GM23338 (cell line): Measurements from ENCODE around the gene CFDP1. TPM values are rescaled to one million over a fixed set of nuclear protein-coding genes. Genes with fewer than 3 reads are reported as not detected.

ENCODE experiments used
- ATAC-seq: fragments of 200-7000 bp; cut with Tn5 transposase; 3 replicates; pipeline ENCODE4 v1.9.1; 2020
- DNase-seq: peaks from one replicate; pipeline ENCODE4 v3.0.0-alpha.2; 2015; ENCODE audit warnings: low spot score
- H2AFZ ChIP-seq: fragments of 200-600 bp; sonication (generic); 2 replicates; pipeline ENCODE4 v1.8.0; 2016; ENCODE audit warnings: antibody characterized with exemption, mild to moderate bottlenecking, moderate library complexity
- H3F3A ChIP-seq: fragments of 200-600 bp; sonication (generic); replicated peaks from 2 replicates; pipeline ENCODE4 v1.8.0; 2017; ENCODE audit warnings: antibody characterized with exemption, mixed run types, low read depth
- H3K27ac ChIP-seq: fragments of 200-600 bp; sonication (generic); 2 replicates; pipeline ENCODE4 v1.6.1; 2016; ENCODE audit warnings: low read depth
- H3K27me3 ChIP-seq: fragments of 200-600 bp; sonication (generic); 2 replicates; pipeline ENCODE4 v1.8.0; 2016; ENCODE audit warnings: mild to moderate bottlenecking, mixed run types, moderate library complexity; ENCODE audit not compliant: insufficient read depth
- H3K36me3 ChIP-seq: fragments of 200-600 bp; sonication (generic); 2 replicates; pipeline ENCODE4 v1.8.0; 2016; ENCODE audit warnings: mild to moderate bottlenecking; ENCODE audit not compliant: insufficient read depth
- H3K4me1 ChIP-seq: fragments of 200-600 bp; sonication (generic); 2 replicates; pipeline ENCODE4 v1.8.0; 2016; ENCODE audit warnings: mild to moderate bottlenecking, moderate library complexity; ENCODE audit not compliant: insufficient read depth
- H3K4me2 ChIP-seq: fragments of 200-600 bp; sonication (generic); 2 replicates; pipeline ENCODE4 v1.7.1; 2017; ENCODE audit warnings: mixed run types
- H3K4me3 ChIP-seq: fragments of 200-600 bp; sonication (generic); 2 replicates; pipeline ENCODE4 v1.6.1; 2016; ENCODE audit warnings: mixed run types
- H3K79me2 ChIP-seq: fragments of 200-600 bp; sonication (generic); replicated peaks from 2 replicates; pipeline ENCODE4 v1.8.0; 2017; ENCODE audit warnings: mild to moderate bottlenecking; ENCODE audit not compliant: insufficient read depth
- H3K9me2 ChIP-seq: fragments of 200-600 bp; sonication (generic); 2 replicates; pipeline ENCODE4 v1.8.0; 2017; ENCODE audit not compliant: insufficient read depth
- H4K20me1 ChIP-seq: fragments of 200-600 bp; sonication (generic); replicated peaks from 2 replicates; pipeline ENCODE4 v1.8.0; 2017; ENCODE audit warnings: mild to moderate bottlenecking; ENCODE audit not compliant: insufficient read depth
- H3K27ac Mint-ChIP-seq: 2 replicates; pipeline ENCODE4 v1.8.0; 2020; ENCODE audit warnings: inconsistent platforms, mild to moderate bottlenecking, moderate library complexity, mixed read lengths
- H3K27me3 Mint-ChIP-seq: 3 replicates; pipeline ENCODE4 v1.8.0; 2022; ENCODE audit warnings: low read depth, mild to moderate bottlenecking, moderate library complexity, mixed read lengths, inconsistent platforms; ENCODE audit not compliant: insufficient read depth, poor library complexity
- H3K36me3 Mint-ChIP-seq: 3 replicates; pipeline ENCODE4 v1.8.0; 2021; ENCODE audit warnings: low read depth, mild to moderate bottlenecking, inconsistent platforms, moderate library complexity, mixed read lengths
- H3K4me1 Mint-ChIP-seq: 3 replicates; pipeline ENCODE4 v1.8.0; 2020; ENCODE audit warnings: mild to moderate bottlenecking, inconsistent platforms, mixed read lengths
- H3K4me3 Mint-ChIP-seq: 3 replicates; pipeline ENCODE4 v1.8.0; 2021; ENCODE audit warnings: moderate library complexity, mild to moderate bottlenecking, inconsistent platforms, mixed read lengths
- H3K9me3 Mint-ChIP-seq: 3 replicates; pipeline ENCODE4 v1.8.0; 2020; ENCODE audit warnings: moderate library complexity, mild to moderate bottlenecking, inconsistent platforms, mixed read lengths
- CREB1 ChIP-seq: fragments of 250-450 bp; sonication (Bioruptor Pico); IDR thresholded peaks from 2 replicates; pipeline ENCODE4 v1.5.0; 2020; ENCODE audit warnings: low read depth, mild to moderate bottlenecking, moderate library complexity
- EZH2 ChIP-seq: fragments of 200-600 bp; sonication (generic); IDR thresholded peaks from one replicate; pipeline ENCODE4 v1.8.0; 2017; ENCODE audit warnings: antibody characterized with exemption, mild to moderate bottlenecking, low read depth; ENCODE audit not compliant: unreplicated experiment
- EZH2phosphoT487 ChIP-seq: fragments of 200-600 bp; sonication (generic); IDR thresholded peaks from one replicate; pipeline ENCODE4 v1.8.1; 2018; ENCODE audit warnings: antibody characterized with exemption; ENCODE audit not compliant: unreplicated experiment
- JUNB ChIP-seq: IDR thresholded peaks from one replicate; pipeline ENCODE4 v1.6.1; 2016; ENCODE audit warnings: antibody characterized with exemption; ENCODE audit not compliant: unreplicated experiment
- NANOG ChIP-seq: IDR thresholded peaks from 2 replicates; pipeline ENCODE4 v1.6.1; 2016; ENCODE audit warnings: antibody characterized with exemption, borderline replicate concordance
- POLR2AphosphoS5 ChIP-seq: IDR thresholded peaks from 2 replicates; pipeline ENCODE4 v1.6.1; 2016; ENCODE audit warnings: antibody characterized with exemption, low read depth
- STAT1 ChIP-seq: IDR thresholded peaks from one replicate; pipeline ENCODE4 v1.6.1; 2016; ENCODE audit warnings: antibody characterized with exemption; ENCODE audit not compliant: unreplicated experiment
- ZNF114 ChIP-seq: fragments of 250-450 bp; sonication (Bioruptor Pico); IDR thresholded peaks from 2 replicates; pipeline ENCODE4 v1.5.0; 2020; ENCODE audit warnings: mild to moderate bottlenecking, moderate library complexity
- ZNF331 ChIP-seq: fragments of 250-450 bp; sonication (Bioruptor Pico); IDR thresholded peaks from 2 replicates; pipeline ENCODE4 v1.5.0; 2020; ENCODE audit warnings: low read depth, mild to moderate bottlenecking, moderate library complexity
- polyA plus RNA-seq: library from polyadenylated mRNA; unstranded; fragments of >200 nt; fragmentation: Nextera tagmentation; extraction: Ambion mirVana; gene quantifications from 2 replicates; pipeline ENCODE4 v1.2.1, GENCODE V29; 2016
- total RNA-seq: library from RNA; depleted of rRNA; stranded (reverse); fragments of >200 nt; shearing (Covaris generic); gene quantifications from 2 replicates; pipeline ENCODE4 v1.2.3, GENCODE V29; 2014
- TF ChIP-seq, protein P1 (sequence below): fragments of 250-450 bp; sonication (Bioruptor Pico); IDR thresholded peaks from 2 replicates; pipeline ENCODE4 v1.5.0; 2020; ENCODE audit warnings: mild to moderate bottlenecking, moderate library complexity
- TF ChIP-seq, protein P2 (sequence below), 2 experiments: fragments of 200-600 bp in 1 of 2; sonication (generic) in 1 of 2; conservative IDR thresholded peaks; 2 replicates each; pipeline versions ENCODE4 v1.5.1 to v1.6.1; 2016 to 2017; ENCODE audit warnings: antibody characterized with exemption in 2 of 2, low read depth in 2 of 2, mild to moderate bottlenecking in 2 of 2, moderate library complexity in 1 of 2
- TF ChIP-seq, protein P3 (sequence below): IDR thresholded peaks from one replicate; pipeline ENCODE4 v1.6.1; 2018; ENCODE audit warnings: antibody characterized with exemption; ENCODE audit not compliant: unreplicated experiment
- TF ChIP-seq, protein P4 (sequence below): IDR thresholded peaks from 2 replicates; pipeline ENCODE4 v1.6.1; 2016; ENCODE audit warnings: antibody characterized with exemption

CFDP1 gene
- total and polyA plus RNA-seq, 2 experiments from 2014 or later: 89.9 to 224 TPM

DNA sequence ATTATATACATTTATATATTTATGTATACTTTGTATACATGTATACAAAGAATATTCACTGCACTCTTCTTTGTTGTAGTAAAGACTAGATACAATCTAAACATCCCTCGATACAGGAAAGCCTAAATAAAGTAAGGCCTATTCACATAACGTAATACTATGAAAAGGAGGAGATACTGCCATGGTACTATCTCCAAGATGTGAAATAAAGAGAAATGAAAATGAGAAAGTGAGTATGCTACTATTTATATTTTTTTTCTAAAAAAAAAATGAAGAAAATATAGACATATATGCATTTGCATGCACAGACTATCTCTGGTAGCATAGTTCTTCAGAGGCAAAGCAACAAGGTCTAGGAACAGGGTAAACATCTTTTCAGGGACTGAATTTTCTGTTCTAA, 19.4 kb downstream of the CFDP1 start:
- H3K4me1 Mint-ChIP-seq: peaks cover 21% of the 10 kb centered on the region
- Histone ChIP-seq H3K9me2 (no peaks in the 10 kb centered on the region), H3K36me3 (peaks cover 35% of the 10 kb centered on the region), H3F3A (no peaks in the 10 kb centered on the region), H3K27me3 (no peaks in the 10 kb centered on the region), H3K4me2 (no peak overlapping the region), H4K20me1 (peaks cover 32% of the 10 kb centered on the region; the same call in 1 of the 2 replicates), H3K4me1 (peaks cover 6% of the 10 kb centered on the region; the same call in 1 of the 2 replicates), H2AFZ (no peak overlapping the region), H3K27ac (no peak overlapping the region), H3K4me3 (no peak overlapping the region), H3K79me2 (peaks cover 57% of the 10 kb centered on the region)
- TF ChIP-seq, protein P1, sequence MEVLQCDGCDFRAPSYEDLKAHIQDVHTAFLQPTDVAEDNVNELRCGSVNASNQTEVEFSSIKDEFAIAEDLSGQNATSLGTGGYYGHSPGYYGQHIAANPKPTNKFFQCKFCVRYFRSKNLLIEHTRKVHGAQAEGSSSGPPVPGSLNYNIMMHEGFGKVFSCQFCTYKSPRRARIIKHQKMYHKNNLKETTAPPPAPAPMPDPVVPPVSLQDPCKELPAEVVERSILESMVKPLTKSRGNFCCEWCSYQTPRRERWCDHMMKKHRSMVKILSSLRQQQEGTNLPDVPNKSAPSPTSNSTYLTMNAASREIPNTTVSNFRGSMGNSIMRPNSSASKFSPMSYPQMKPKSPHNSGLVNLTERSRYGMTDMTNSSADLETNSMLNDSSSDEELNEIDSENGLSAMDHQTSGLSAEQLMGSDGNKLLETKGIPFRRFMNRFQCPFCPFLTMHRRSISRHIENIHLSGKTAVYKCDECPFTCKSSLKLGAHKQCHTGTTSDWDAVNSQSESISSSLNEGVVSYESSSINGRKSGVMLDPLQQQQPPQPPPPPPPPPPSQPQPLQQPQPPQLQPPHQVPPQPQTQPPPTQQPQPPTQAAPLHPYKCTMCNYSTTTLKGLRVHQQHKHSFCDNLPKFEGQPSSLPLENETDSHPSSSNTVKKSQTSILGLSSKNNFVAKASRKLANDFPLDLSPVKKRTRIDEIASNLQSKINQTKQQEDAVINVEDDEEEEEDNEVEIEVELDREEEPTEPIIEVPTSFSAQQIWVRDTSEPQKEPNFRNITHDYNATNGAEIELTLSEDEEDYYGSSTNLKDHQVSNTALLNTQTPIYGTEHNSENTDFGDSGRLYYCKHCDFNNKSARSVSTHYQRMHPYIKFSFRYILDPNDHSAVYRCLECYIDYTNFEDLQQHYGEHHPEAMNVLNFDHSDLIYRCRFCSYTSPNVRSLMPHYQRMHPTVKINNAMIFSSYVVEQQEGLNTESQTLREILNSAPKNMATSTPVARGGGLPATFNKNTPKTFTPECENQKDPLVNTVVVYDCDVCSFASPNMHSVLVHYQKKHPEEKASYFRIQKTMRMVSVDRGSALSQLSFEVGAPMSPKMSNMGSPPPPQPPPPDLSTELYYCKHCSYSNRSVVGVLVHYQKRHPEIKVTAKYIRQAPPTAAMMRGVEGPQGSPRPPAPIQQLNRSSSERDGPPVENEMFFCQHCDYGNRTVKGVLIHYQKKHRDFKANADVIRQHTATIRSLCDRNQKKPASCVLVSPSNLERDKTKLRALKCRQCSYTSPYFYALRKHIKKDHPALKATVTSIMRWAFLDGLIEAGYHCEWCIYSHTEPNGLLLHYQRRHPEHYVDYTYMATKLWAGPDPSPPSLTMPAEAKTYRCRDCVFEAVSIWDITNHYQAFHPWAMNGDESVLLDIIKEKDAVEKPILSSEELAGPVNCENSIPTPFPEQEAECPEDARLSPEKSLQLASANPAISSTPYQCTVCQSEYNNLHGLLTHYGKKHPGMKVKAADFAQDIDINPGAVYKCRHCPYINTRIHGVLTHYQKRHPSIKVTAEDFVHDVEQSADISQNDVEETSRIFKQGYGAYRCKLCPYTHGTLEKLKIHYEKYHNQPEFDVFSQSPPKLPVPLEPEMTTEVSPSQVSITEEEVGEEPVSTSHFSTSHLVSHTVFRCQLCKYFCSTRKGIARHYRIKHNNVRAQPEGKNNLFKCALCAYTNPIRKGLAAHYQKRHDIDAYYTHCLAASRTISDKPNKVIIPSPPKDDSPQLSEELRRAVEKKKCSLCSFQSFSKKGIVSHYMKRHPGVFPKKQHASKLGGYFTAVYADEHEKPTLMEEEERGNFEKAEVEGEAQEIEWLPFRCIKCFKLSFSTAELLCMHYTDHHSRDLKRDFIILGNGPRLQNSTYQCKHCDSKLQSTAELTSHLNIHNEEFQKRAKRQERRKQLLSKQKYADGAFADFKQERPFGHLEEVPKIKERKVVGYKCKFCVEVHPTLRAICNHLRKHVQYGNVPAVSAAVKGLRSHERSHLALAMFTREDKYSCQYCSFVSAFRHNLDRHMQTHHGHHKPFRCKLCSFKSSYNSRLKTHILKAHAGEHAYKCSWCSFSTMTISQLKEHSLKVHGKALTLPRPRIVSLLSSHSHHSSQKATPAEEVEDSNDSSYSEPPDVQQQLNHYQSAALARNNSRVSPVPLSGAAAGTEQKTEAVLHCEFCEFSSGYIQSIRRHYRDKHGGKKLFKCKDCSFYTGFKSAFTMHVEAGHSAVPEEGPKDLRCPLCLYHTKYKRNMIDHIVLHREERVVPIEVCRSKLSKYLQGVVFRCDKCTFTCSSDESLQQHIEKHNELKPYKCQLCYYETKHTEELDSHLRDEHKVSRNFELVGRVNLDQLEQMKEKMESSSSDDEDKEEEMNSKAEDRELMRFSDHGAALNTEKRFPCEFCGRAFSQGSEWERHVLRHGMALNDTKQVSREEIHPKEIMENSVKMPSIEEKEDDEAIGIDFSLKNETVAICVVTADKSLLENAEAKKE (CRISPR knock-in tag): no peak
- TF ChIP-seq EZH2phosphoT487 (no peak), CREB1 (CRISPR knock-in tag) (no peak), POLR2AphosphoS5 (no peak), NANOG (no peak), JUNB (no peak), ZNF331 (CRISPR knock-in tag) (no peak), STAT1 (no peak), ZNF114 (CRISPR knock-in tag) (no peak), EZH2 (no peak)
- TF ChIP-seq, protein P2, sequence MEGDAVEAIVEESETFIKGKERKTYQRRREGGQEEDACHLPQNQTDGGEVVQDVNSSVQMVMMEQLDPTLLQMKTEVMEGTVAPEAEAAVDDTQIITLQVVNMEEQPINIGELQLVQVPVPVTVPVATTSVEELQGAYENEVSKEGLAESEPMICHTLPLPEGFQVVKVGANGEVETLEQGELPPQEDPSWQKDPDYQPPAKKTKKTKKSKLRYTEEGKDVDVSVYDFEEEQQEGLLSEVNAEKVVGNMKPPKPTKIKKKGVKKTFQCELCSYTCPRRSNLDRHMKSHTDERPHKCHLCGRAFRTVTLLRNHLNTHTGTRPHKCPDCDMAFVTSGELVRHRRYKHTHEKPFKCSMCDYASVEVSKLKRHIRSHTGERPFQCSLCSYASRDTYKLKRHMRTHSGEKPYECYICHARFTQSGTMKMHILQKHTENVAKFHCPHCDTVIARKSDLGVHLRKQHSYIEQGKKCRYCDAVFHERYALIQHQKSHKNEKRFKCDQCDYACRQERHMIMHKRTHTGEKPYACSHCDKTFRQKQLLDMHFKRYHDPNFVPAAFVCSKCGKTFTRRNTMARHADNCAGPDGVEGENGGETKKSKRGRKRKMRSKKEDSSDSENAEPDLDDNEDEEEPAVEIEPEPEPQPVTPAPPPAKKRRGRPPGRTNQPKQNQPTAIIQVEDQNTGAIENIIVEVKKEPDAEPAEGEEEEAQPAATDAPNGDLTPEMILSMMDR (conservative IDR thresholded peaks at IDR 0.05; ENCODE audit: low read depth in 2 of 2): no peak
- TF ChIP-seq, protein P3, sequence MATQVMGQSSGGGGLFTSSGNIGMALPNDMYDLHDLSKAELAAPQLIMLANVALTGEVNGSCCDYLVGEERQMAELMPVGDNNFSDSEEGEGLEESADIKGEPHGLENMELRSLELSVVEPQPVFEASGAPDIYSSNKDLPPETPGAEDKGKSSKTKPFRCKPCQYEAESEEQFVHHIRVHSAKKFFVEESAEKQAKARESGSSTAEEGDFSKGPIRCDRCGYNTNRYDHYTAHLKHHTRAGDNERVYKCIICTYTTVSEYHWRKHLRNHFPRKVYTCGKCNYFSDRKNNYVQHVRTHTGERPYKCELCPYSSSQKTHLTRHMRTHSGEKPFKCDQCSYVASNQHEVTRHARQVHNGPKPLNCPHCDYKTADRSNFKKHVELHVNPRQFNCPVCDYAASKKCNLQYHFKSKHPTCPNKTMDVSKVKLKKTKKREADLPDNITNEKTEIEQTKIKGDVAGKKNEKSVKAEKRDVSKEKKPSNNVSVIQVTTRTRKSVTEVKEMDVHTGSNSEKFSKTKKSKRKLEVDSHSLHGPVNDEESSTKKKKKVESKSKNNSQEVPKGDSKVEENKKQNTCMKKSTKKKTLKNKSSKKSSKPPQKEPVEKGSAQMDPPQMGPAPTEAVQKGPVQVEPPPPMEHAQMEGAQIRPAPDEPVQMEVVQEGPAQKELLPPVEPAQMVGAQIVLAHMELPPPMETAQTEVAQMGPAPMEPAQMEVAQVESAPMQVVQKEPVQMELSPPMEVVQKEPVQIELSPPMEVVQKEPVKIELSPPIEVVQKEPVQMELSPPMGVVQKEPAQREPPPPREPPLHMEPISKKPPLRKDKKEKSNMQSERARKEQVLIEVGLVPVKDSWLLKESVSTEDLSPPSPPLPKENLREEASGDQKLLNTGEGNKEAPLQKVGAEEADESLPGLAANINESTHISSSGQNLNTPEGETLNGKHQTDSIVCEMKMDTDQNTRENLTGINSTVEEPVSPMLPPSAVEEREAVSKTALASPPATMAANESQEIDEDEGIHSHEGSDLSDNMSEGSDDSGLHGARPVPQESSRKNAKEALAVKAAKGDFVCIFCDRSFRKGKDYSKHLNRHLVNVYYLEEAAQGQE: no peak
- TF ChIP-seq, protein P4, sequence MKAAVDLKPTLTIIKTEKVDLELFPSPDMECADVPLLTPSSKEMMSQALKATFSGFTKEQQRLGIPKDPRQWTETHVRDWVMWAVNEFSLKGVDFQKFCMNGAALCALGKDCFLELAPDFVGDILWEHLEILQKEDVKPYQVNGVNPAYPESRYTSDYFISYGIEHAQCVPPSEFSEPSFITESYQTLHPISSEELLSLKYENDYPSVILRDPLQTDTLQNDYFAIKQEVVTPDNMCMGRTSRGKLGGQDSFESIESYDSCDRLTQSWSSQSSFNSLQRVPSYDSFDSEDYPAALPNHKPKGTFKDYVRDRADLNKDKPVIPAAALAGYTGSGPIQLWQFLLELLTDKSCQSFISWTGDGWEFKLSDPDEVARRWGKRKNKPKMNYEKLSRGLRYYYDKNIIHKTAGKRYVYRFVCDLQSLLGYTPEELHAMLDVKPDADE: no peak
- H3K27ac Mint-ChIP-seq: no peak overlapping the region
- no peak for ATAC-seq
- H3K27me3 Mint-ChIP-seq: peaks cover 1% of the 10 kb centered on the region
- no peak for DNase-seq
- no peak overlapping the region for H3K4me3 Mint-ChIP-seq
- H3K9me3 Mint-ChIP-seq: no peaks in the 10 kb centered on the region
- H3K36me3 Mint-ChIP-seq: peaks cover 37% of the 10 kb centered on the region
